AG09309 (cell line): ENCODE data around the gene PLXNA2.

Experiments used
- DNase-seq: peaks from one replicate; pipeline ENCODE4 v3.0.0-alpha.2; 2010; ENCODE audit warnings: low read depth
- H3K4me3 ChIP-seq: 2 replicates; pipeline ENCODE4 v1.5.1; 2011; ENCODE audit warnings: mild to moderate bottlenecking, low read depth, low read length, moderate library complexity; ENCODE audit not compliant: control insufficient read depth
- CTCF ChIP-seq: IDR thresholded peaks from 2 replicates; pipeline ENCODE4 v1.5.1; 2011; ENCODE audit warnings: mild to moderate bottlenecking, low read depth, low read length, inconsistent platforms; ENCODE audit not compliant: insufficient read depth, control insufficient read depth; ENCODE audit errors: missing control alignments

The PLXNA2 gene

DNA sequence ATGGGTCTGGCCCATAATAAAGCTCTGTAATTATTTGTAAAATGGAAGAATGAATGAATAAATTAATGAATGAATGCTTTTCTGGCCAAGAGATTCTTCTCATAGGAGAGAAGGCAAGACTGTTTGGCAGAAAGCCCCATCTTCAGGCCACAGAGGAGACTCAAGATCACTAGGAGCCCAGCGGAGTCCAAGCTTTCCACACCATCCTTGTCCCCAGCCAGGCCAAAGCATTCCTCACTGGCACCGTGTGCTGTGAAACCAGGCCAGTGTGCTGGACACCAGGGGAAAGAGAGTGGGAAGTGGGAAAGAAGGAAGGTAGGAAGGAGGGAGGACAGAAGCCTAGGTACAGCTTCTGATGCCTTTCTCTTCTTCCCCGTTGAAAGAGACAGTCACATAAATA lies 86.4 kb downstream of the PLXNA2 start:
- DNase-seq = no peak
- H3K4me3 ChIP-seq = no peak overlapping the region
- no peak for TF ChIP-seq CTCF

DNA sequence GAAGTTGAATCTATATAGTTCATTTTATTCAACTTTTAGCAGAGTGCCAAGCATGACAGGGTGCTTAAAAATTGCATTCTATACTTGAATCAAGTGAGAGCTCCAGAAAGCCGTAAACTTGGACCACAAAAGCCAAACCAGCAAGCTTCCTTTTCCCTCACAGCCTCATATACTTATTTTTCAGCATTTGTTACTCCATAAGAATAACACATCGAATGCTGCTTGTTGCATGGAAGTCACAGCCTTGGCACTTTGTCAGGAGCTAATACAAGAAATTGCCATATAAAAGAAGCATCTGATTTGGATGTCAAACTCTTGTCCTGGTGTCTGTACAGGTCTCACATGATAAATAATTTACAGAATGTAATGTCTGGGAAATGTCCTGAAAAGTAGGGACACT lies 87.4 kb downstream of the PLXNA2 start:
- TF ChIP-seq CTCF = no peak
- no peak for DNase-seq

DNA sequence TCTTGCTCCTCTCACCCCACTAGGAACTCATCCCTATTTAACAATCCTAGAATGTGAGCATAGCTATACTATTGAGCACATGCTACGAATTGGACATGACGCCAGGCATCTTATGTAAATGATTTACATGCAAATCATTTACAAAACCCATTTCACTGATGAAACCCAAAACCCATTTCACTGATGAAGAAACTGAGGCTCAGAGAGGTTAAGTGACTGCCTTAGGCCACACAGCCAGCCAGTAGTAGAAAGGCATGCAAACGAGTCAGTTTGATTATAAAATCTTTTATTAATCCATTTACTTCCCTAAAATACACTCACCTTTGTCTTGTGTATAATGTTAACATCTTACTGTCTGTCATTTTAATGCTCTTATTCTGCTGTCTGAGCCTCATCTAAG lies 87.9 kb downstream of the PLXNA2 start:
- H3K4me3 ChIP-seq = no peak overlapping the region
- DNase-seq = no peak
- TF ChIP-seq CTCF = no peak

More for the DNA sequence above, 87.4 kb downstream of the PLXNA2 start:
- H3K4me3 ChIP-seq = no peak overlapping the region

DNA sequence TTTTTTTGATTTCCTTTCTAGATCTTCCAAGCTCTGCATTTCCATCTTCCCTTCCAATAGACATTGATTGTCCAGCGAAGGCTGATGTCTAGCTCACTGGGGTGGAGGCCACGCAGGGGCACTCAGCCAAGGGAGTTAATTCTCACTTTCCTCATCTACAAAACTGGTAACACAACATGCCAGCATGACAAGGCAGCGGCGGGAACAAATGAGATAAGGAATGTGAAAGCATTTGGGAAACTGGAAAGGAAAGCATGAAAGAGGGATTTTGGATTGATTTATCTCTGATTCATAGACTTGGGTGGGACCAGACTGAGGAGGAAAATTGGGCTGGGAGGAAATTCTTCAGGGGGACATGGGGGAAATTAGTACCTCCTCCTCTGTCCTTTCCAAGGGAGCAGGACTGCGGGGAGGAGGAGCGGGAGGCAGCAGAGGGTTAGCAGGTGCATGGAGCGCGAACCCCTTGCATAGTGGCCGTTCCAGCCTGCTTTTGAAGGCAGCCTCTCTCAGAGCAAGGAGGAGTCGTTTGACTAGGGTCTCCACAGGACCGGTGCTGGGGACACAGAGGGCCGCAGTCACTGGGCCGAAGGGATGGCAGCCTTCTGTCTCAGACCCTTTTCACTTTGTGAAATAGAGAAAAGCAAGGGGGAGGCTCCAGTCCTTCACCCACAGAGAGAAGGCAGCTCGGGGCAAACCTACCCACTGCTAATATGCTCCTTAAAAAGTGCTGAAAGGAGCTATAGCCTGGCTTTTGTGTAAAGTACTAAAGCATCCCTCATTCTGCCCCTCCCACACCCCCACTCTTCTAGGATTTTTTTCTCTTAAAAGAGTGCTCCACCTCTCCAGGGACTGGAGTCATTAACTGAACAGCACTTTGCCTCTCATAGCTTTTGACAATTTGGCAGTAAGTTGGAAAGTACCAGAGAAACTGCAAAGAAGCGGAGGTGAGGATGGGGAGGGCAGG lies 89.2 kb downstream of the PLXNA2 start:
- TF ChIP-seq CTCF = no peak
- H3K4me3 ChIP-seq = no peak overlapping the region
- no peak for DNase-seq

- DNase-seq = no peak
Observed at GRCh38 chr1:208154040-208154439, 90.1 kb downstream of the PLXNA2 start.

GRCh38 chr1:208153386-208153785 lies 90.8 kb downstream of the PLXNA2 start:
- no peak overlapping the region for H3K4me3 ChIP-seq
- no peak for TF ChIP-seq CTCF
- DNase-seq = no peak

More at GRCh38 chr1:208154040-208154439, 90.1 kb downstream of the PLXNA2 start:
- H3K4me3 ChIP-seq = no peak overlapping the region
- no peak for TF ChIP-seq CTCF
